HL-60 (cell line): ENCODE data around the gene PAQR9.

ENCODE experiments used
- CTCF ChIP-seq: IDR thresholded peaks from one replicate; pipeline ENCODE4 v1.5.1; 2011; ENCODE audit warnings: low read length, control low read depth, inconsistent platforms; ENCODE audit not compliant: insufficient read depth
- GABPA ChIP-seq: IDR thresholded peaks from 2 replicates; pipeline ENCODE4 v1.6.1; 2012; ENCODE audit warnings: low read depth
- POLR2AphosphoS5 ChIP-seq: IDR thresholded peaks from 2 replicates; pipeline ENCODE4 v1.6.1; 2012; ENCODE audit warnings: low read depth

GRCh38 chr3:142913432-142913831, 50.0 kb downstream of the PAQR9 start:
- TF ChIP-seq GABPA (no peak), CTCF (no peak), POLR2AphosphoS5 (no peak)
